Panc1 (cell line): ENCODE data around the gene ADGRG3. TPM values are rescaled to one million over a fixed set of nuclear protein-coding genes. Genes with fewer than 3 reads are reported as not detected.

Source experiments
- ATAC-seq: fragments of 200-7000 bp; cut with Tn5 transposase; 2 replicates; pipeline ENCODE4 v1.9.1; 2020; ENCODE audit warnings: mild to moderate bottlenecking, moderate library complexity
- BruUV-seq: library from RNA; stranded (reverse); fragments of 400-500 nt; replicated peaks from 2 replicates; lab custom pipeline; 2021; lab: Mats Ljungman, UMichigan
- CTCF ChIA-PET: fragments of 300-600 bp; sonication (Branson Sonifier 250); formaldehyde crosslinking; loops from one replicate; lab custom pipeline; 2022; ENCODE audit warnings: antibody characterized with exemption; lab: Charles Lee
- POLR2A ChIA-PET: fragments of 300-600 bp; sonication (Branson Sonifier 250); formaldehyde crosslinking; loops from one replicate; lab custom pipeline; 2022; ENCODE audit warnings: antibody characterized with exemption; lab: Charles Lee
- DNase-seq: peaks from one replicate; pipeline ENCODE4 v3.0.0-alpha.2; 2010; ENCODE audit warnings: low read depth, low spot score
- H3K27ac ChIP-seq: 2 replicates; pipeline ENCODE4 v1.5.1; 2011; ENCODE audit warnings: mild to moderate bottlenecking, low read length, inconsistent platforms
- H3K27me3 ChIP-seq: fragments of 200-500 bp; sonication (Bioruptor generic); 2 replicates; pipeline ENCODE4 v1.6.0; 2014; ENCODE audit warnings: low read length, inconsistent platforms; ENCODE audit not compliant: control insufficient read depth, insufficient read depth
- H3K36me3 ChIP-seq: fragments of 200-500 bp; sonication (Bioruptor generic); 2 replicates; pipeline ENCODE4 v1.5.1; 2014; ENCODE audit warnings: inconsistent platforms, mild to moderate bottlenecking, low read length, moderate library complexity; ENCODE audit not compliant: control insufficient read depth, insufficient read depth
- H3K4me1 ChIP-seq: 2 replicates; pipeline ENCODE4 v1.5.1; 2011; ENCODE audit warnings: inconsistent platforms, mild to moderate bottlenecking, low read length, moderate library complexity; ENCODE audit not compliant: control insufficient read depth, insufficient read depth
- H3K4me3 ChIP-seq, 2 experiments: 2 replicates each; pipeline ENCODE4 v1.5.1; 2011 to 2012; ENCODE audit warnings: low read depth in 2 of 2, low read length in 2 of 2, mild to moderate bottlenecking in 2 of 2, inconsistent platforms in 1 of 2, moderate library complexity in 1 of 2
- H3K9me3 ChIP-seq: fragments of 200-500 bp; sonication (Bioruptor generic); 2 replicates; pipeline ENCODE4 v1.5.1; 2014; ENCODE audit warnings: low read depth, mild to moderate bottlenecking, inconsistent platforms, low read length, moderate library complexity; ENCODE audit not compliant: control insufficient read depth, insufficient read depth
- POLR2AphosphoS5 ChIP-seq: IDR thresholded peaks from 2 replicates; pipeline ENCODE4 v1.6.1; 2012; ENCODE audit warnings: mild to moderate bottlenecking, low read depth, low read length, moderate library complexity
- SIN3A ChIP-seq: IDR thresholded peaks from 2 replicates; pipeline ENCODE4 v1.6.1; 2012; ENCODE audit warnings: low read depth, mild to moderate bottlenecking, low read length, moderate library complexity, borderline replicate concordance; ENCODE audit not compliant: insufficient read depth
- TCF7L2 ChIP-seq: IDR thresholded peaks from 2 replicates; pipeline ENCODE4 v1.6.1; 2011; ENCODE audit warnings: mild to moderate bottlenecking, low read depth, low read length, inconsistent platforms
- in situ Hi-C: cut with HindIII; loops from 2 replicates; pipeline ENCODE4 v1.10.0; 2016; ENCODE audit warnings: low sequenced_read_pairs, low pct_unique_long_range_greater_than_20kb
- intact Hi-C: fragments of 100-400 bp; cut with micrococcal nuclease; formaldehyde crosslinking; loops from one replicate; pipeline ENCODE4 v1.10.0; 2022; ENCODE audit not compliant: unreplicated experiment
- total RNA-seq: library from RNA; stranded (reverse); gene quantifications from one replicate; pipeline ENCODE4 v1.2.1, GENCODE V29; 2021; ENCODE audit not compliant: unreplicated experiment
- TF ChIP-seq, protein P1 (sequence below): fragments of 450-650 bp; IDR thresholded peaks from 2 replicates; pipeline ENCODE4 v1.5.1; 2017; ENCODE audit warnings: mild to moderate bottlenecking
- TF ChIP-seq, protein P2 (sequence below), 2 experiments: IDR thresholded peaks; 2 replicates each; pipeline ENCODE4 v1.6.1; 2011 to 2012; ENCODE audit warnings: low read depth in 2 of 2, control low read depth in 1 of 2, low read length in 1 of 2, mild to moderate bottlenecking in 1 of 2, moderate library complexity in 1 of 2; ENCODE audit not compliant: insufficient read depth in 1 of 2

The ADGRG3 gene
- total RNA-seq, 1 experiment from 2014 or later: not detected

DNA sequence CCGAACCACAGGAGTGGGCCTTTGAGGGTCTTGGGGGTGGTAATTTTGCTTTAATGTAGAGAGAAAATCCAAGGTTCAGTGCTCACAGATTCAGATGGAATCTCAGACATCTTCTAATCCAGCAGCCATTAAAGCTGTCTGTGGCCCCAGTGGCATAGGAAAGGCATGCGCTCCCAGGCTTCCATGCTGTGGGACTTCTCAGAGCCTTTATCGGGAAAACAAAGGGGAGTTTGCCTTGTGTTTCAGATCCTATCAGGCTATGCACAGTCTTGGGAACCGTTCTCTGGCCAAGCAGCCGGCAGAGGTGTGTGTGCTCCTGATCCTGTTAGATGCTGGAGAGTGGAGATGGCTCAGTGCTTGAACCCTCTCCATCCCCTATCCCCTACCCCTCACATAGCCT, 31.9 kb upstream of the ADGRG3 start:
- Histone ChIP-seq H3K36me3 (no peaks in the 10 kb centered on the region), H3K9me3 (no peaks in the 10 kb centered on the region), H3K4me1 (peaks cover 17% of the 10 kb centered on the region), H3K27me3 (no peaks in the 10 kb centered on the region), H3K27ac (no peak overlapping the region), H3K4me3 (no peak overlapping the region)
- ChIA-PET CTCF (no interaction called here), POLR2A (no interaction called here)
- no peak for ATAC-seq
- TF ChIP-seq TCF7L2 (no peak), POLR2AphosphoS5 (no peak), SIN3A (no peak)
- TF ChIP-seq, protein P1, sequence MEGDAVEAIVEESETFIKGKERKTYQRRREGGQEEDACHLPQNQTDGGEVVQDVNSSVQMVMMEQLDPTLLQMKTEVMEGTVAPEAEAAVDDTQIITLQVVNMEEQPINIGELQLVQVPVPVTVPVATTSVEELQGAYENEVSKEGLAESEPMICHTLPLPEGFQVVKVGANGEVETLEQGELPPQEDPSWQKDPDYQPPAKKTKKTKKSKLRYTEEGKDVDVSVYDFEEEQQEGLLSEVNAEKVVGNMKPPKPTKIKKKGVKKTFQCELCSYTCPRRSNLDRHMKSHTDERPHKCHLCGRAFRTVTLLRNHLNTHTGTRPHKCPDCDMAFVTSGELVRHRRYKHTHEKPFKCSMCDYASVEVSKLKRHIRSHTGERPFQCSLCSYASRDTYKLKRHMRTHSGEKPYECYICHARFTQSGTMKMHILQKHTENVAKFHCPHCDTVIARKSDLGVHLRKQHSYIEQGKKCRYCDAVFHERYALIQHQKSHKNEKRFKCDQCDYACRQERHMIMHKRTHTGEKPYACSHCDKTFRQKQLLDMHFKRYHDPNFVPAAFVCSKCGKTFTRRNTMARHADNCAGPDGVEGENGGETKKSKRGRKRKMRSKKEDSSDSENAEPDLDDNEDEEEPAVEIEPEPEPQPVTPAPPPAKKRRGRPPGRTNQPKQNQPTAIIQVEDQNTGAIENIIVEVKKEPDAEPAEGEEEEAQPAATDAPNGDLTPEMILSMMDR: no peak
- TF ChIP-seq, protein P2, sequence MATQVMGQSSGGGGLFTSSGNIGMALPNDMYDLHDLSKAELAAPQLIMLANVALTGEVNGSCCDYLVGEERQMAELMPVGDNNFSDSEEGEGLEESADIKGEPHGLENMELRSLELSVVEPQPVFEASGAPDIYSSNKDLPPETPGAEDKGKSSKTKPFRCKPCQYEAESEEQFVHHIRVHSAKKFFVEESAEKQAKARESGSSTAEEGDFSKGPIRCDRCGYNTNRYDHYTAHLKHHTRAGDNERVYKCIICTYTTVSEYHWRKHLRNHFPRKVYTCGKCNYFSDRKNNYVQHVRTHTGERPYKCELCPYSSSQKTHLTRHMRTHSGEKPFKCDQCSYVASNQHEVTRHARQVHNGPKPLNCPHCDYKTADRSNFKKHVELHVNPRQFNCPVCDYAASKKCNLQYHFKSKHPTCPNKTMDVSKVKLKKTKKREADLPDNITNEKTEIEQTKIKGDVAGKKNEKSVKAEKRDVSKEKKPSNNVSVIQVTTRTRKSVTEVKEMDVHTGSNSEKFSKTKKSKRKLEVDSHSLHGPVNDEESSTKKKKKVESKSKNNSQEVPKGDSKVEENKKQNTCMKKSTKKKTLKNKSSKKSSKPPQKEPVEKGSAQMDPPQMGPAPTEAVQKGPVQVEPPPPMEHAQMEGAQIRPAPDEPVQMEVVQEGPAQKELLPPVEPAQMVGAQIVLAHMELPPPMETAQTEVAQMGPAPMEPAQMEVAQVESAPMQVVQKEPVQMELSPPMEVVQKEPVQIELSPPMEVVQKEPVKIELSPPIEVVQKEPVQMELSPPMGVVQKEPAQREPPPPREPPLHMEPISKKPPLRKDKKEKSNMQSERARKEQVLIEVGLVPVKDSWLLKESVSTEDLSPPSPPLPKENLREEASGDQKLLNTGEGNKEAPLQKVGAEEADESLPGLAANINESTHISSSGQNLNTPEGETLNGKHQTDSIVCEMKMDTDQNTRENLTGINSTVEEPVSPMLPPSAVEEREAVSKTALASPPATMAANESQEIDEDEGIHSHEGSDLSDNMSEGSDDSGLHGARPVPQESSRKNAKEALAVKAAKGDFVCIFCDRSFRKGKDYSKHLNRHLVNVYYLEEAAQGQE (IDR thresholded peaks at IDR 0.05; ENCODE audit: insufficient read depth in 1 of 2, low read depth in 2 of 2, low read length in 1 of 2): no peak
- no TSS peak for BruUV-seq
- DNase-seq: no peak
- in situ Hi-C loops (no loop called here), intact Hi-C loops (no loop called here)

DNA sequence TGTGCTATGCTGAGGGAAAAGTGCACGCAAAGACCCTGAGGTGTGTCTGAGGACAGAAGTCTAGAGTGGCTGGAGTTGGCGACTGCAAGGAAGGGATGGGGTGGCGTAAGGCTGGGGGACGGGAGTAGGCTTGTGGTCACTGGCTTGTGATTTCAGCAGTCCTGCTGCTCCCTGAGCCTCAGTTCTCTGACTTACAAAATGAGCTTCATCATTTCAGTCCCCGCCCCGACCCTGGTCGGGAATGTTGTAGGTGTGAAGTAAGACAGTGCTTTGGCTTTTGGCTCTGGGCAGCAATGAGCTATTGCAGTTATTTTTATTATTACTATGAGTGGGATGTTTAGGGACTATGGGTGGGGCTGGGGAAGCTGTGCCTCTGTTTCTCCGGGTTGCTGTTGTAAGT, 31.1 kb upstream of the ADGRG3 start:
- ChIA-PET POLR2A (no interaction called here), CTCF (interaction anchor here (0.6 kb wide), 1 partner anchor 17 kb away, joined by 3 read pairs; no protein-coding TSS in a partner anchor)
- H3K27ac ChIP-seq: no peak overlapping the region
- DNase-seq (no peak), ATAC-seq (no peak)
- no peaks in the 10 kb centered on the region for H3K36me3 ChIP-seq
- no peaks in the 10 kb centered on the region for H3K27me3 ChIP-seq
- BruUV-seq: no TSS peak
- H3K4me1 ChIP-seq: peaks cover 14% of the 10 kb centered on the region
- in situ Hi-C loops: no loop called here
- TF ChIP-seq, protein P2 (IDR thresholded peaks at IDR 0.05; ENCODE audit: insufficient read depth in 1 of 2, low read depth in 2 of 2, low read length in 1 of 2): no peak
- TF ChIP-seq SIN3A: no peak
- TF ChIP-seq, protein P1: no peak
- no peak for TF ChIP-seq TCF7L2
- TF ChIP-seq POLR2AphosphoS5: no peak
- intact Hi-C loops: no loop called here
- no peak overlapping the region for H3K4me3 ChIP-seq
- H3K9me3 ChIP-seq: no peaks in the 10 kb centered on the region
